PC-9 (cell line): Measurements from ENCODE around the gene NALCN. TPM values are rescaled to one million over a fixed set of nuclear protein-coding genes. Genes with fewer than 3 reads are reported as not detected.

Source experiments
- BruUV-seq: library from RNA; stranded (reverse); fragments of 400-500 nt; replicated peaks from 2 replicates; lab custom pipeline; 2021; lab: Mats Ljungman, UMichigan
- CTCF ChIA-PET: fragments of 300-600 bp; sonication (Branson Sonifier 250); formaldehyde crosslinking; loops from one replicate; lab custom pipeline; 2022; ENCODE audit warnings: antibody characterized with exemption; lab: Charles Lee
- POLR2A ChIA-PET: fragments of 300-600 bp; sonication (Branson Sonifier 250); formaldehyde crosslinking; loops from one replicate; lab custom pipeline; 2022; ENCODE audit warnings: antibody characterized with exemption; ENCODE audit not compliant: unreplicated experiment; lab: Charles Lee
- DNase-seq, 2 experiments: peaks; one replicate each; pipeline versions ENCODE4 v3.0.0 to v3.0.0-alpha.2; 2015 to 2022; ENCODE audit warnings: mixed read lengths in 1 of 2
- H2AFZ ChIP-seq: fragments of 200-600 bp; sonication (generic); 2 replicates; pipeline ENCODE4 v1.8.1; 2017; ENCODE audit warnings: antibody characterized with exemption
- H3F3A ChIP-seq: fragments of 200-600 bp; sonication (generic); 2 replicates; pipeline ENCODE4 v1.8.1; 2017; ENCODE audit warnings: antibody characterized with exemption, mild to moderate bottlenecking, low read depth; ENCODE audit not compliant: insufficient read depth
- H3K27ac ChIP-seq: fragments of 200-600 bp; sonication (generic); 2 replicates; pipeline ENCODE4 v1.6.1; 2016; ENCODE audit warnings: mixed run types
- H3K27me3 ChIP-seq: fragments of 200-600 bp; sonication (generic); 2 replicates; pipeline ENCODE4 v1.6.1; 2016; ENCODE audit warnings: low read depth, mixed run types; ENCODE audit not compliant: insufficient read depth
- H3K36me3 ChIP-seq: fragments of 200-600 bp; sonication (generic); 2 replicates; pipeline ENCODE4 v1.6.1; 2016; ENCODE audit warnings: low read depth, mixed run types
- H3K4me1 ChIP-seq: fragments of 200-600 bp; sonication (generic); replicated peaks from 2 replicates; pipeline ENCODE4 v1.6.1; 2016; ENCODE audit warnings: mixed run types; ENCODE audit not compliant: insufficient read depth
- H3K4me2 ChIP-seq: fragments of 200-600 bp; sonication (generic); 2 replicates; pipeline ENCODE4 v1.6.1; 2017; ENCODE audit warnings: mixed run types
- H3K4me3 ChIP-seq: fragments of 200-600 bp; sonication (generic); 2 replicates; pipeline ENCODE4 v1.6.1; 2016; ENCODE audit warnings: mixed run types
- H3K79me2 ChIP-seq: fragments of 200-600 bp; sonication (generic); 2 replicates; pipeline ENCODE4 v1.6.1; 2017; ENCODE audit warnings: low read depth, mixed run types
- H3K9me2 ChIP-seq: fragments of 200-600 bp; sonication (generic); 2 replicates; pipeline ENCODE4 v1.8.1; 2017; ENCODE audit warnings: mild to moderate bottlenecking; ENCODE audit not compliant: insufficient read depth
- H3K9me3 ChIP-seq: fragments of 200-600 bp; sonication (generic); 2 replicates; pipeline ENCODE4 v1.8.1; 2016; ENCODE audit warnings: low read depth; ENCODE audit not compliant: insufficient read depth
- H4K20me1 ChIP-seq: fragments of 200-600 bp; sonication (generic); 2 replicates; pipeline ENCODE4 v1.8.1; 2017; ENCODE audit not compliant: insufficient read depth
- CTCF ChIP-seq: fragments of 200-600 bp; sonication (generic); conservative IDR thresholded peaks from 2 replicates; pipeline ENCODE4 v1.6.1; 2017; ENCODE audit warnings: mixed run types, antibody characterized with exemption, mild to moderate bottlenecking, moderate library complexity
- EZH2 ChIP-seq: fragments of 200-600 bp; sonication (generic); IDR thresholded peaks from 2 replicates; pipeline ENCODE4 v1.8.0; 2017; ENCODE audit warnings: antibody characterized with exemption, low read depth
- intact Hi-C: fragments of 100-400 bp; cut with micrococcal nuclease; formaldehyde crosslinking; loops from one replicate; pipeline ENCODE4 v1.10.0; 2022; ENCODE audit not compliant: unreplicated experiment
- total RNA-seq: library from RNA; stranded (reverse); gene quantifications from 2 replicates; pipeline ENCODE4 v1.2.3, GENCODE V29; 2021

Gene NALCN
- total RNA-seq, 1 experiment from 2014 or later = 7.7 TPM

DNA sequence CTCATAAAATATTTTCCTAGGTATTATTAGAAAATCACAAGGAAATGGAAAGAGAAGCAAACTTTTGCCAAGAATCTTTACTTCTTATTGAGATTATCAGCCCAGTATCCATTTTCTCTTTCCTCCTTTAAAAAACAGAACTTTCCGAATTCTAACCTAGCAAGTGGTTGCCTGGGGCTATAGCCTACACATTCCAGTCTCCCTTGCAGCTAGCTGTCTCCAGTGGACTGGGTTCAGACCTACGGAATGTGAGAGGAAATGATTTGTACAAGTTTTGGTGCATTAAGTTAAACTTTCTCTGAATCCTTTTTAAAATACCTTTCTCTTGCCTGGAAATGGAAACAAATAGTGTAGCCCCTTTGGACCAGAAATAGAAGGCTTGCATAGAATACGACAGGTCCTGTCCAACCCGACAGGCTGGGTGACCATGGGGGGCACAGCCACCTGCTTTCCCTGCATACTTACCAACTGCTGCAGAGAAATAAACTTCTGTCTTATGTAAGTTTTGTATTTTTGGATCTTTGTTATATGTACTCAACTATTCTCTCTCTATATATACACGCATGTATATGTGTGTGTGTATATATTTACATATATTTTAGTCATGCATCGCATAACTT is 185.9 kb downstream of the NALCN start:
- CTCF ChIA-PET = no interaction called here
- H3K4me2 ChIP-seq = no peak overlapping the region
- DNase-seq = no peak
- H4K20me1 ChIP-seq = no peaks in the 10 kb centered on the region; the same call in 1 of the 2 replicates
- intact Hi-C loops = no loop called here
- POLR2A ChIA-PET = interaction anchor here (0.6 kb wide), 1 partner anchor 208 kb away, joined by 4 read pairs; no protein-coding TSS in a partner anchor
- TF ChIP-seq CTCF (no peak), EZH2 (no peak)
- no peaks in the 10 kb centered on the region for H3K9me2 ChIP-seq
- no peaks in the 10 kb centered on the region for H3K4me1 ChIP-seq
- H3K27me3 ChIP-seq = no peaks in the 10 kb centered on the region
- no peaks in the 10 kb centered on the region for H3K79me2 ChIP-seq
- no TSS peak for BruUV-seq
- H2AFZ ChIP-seq = no peak overlapping the region
- H3K9me3 ChIP-seq = no peaks in the 10 kb centered on the region
- no peak overlapping the region for H3K27ac ChIP-seq
- no peaks in the 10 kb centered on the region for H3F3A ChIP-seq
- no peaks in the 10 kb centered on the region for H3K36me3 ChIP-seq
- no peak overlapping the region for H3K4me3 ChIP-seq

DNA sequence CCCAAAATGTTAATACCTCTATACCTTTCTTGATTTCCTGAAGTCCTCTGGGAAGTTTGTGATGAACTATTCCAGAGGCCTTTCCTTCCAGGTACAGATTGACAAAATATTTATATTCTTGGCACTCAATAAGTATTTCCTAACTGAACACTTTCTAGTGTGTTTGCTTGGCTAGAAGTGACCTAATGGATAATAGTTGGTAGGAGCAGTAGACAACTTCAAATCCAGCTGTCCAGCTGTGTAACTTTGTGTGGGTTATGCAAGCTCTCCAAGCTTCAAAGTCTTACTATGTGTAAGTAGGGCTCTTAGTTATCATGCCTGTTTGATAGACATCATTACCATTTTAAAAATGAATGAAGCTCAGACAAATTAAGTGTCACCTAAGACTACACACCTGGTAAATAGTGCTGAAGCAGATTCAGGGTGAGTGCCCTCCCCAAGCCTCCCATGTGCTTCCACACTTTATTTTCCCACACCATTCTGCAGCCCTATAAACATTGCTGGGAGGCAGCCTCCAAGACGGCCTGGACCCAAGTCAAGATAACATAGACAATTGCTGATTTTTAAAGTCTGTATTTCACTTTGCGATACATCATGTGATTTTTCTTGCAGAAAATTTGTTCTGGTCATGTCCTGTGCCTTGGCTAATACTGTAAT is 196.6 kb downstream of the NALCN start:
- H3F3A ChIP-seq = no peaks in the 10 kb centered on the region
- H3K9me3 ChIP-seq = no peaks in the 10 kb centered on the region
- H4K20me1 ChIP-seq = no peaks in the 10 kb centered on the region
- H3K79me2 ChIP-seq = no peaks in the 10 kb centered on the region
- no peak for DNase-seq
- intact Hi-C loops = no loop called here
- H2AFZ ChIP-seq = no peak overlapping the region
- no peaks in the 10 kb centered on the region for H3K9me2 ChIP-seq
- TF ChIP-seq EZH2 = no peak
- no peak overlapping the region for H3K4me3 ChIP-seq
- H3K27ac ChIP-seq = no peak overlapping the region
- ChIA-PET POLR2A (interaction anchor here (0.7 kb wide), 1 partner anchor 79 kb away, joined by 4 read pairs; no protein-coding TSS in a partner anchor), CTCF (no interaction called here)
- H3K4me2 ChIP-seq = no peak overlapping the region
- no peaks in the 10 kb centered on the region for H3K36me3 ChIP-seq
- no TSS peak for BruUV-seq
- H3K27me3 ChIP-seq = no peaks in the 10 kb centered on the region
- 0 out of 2 replicates have a peak, but pooled peaks cover 6% of the 10 kb centered on the region for H3K4me1 ChIP-seq

DNA sequence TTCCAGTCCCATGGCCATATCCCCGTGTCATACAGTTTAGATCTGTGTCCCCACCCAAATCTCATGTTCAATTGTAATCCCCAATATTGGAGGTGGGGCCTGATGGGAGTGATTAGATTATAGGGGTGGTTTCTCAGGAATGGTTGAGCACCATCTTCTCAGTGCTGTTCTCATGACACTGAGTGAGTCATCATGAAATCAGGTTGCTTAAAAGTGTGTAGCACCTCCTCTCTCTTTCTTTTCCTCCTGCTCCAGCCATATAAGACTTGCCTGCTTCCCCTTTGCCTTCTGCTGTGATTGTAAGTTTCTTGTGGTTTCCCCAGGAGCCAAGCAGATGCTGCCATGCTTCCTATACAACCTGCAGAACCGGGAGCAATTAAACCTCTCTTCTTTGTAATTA is 197.8 kb downstream of the NALCN start:
- H4K20me1 ChIP-seq = no peaks in the 10 kb centered on the region
- no peak overlapping the region for H3K4me3 ChIP-seq
- no peak overlapping the region for H2AFZ ChIP-seq
- no peak for DNase-seq
- no peaks in the 10 kb centered on the region for H3K79me2 ChIP-seq
- H3F3A ChIP-seq = no peaks in the 10 kb centered on the region
- H3K27me3 ChIP-seq = no peaks in the 10 kb centered on the region
- H3K36me3 ChIP-seq = no peaks in the 10 kb centered on the region
- BruUV-seq = no TSS peak
- 0 out of 2 replicates have a peak, but pooled peaks cover 6% of the 10 kb centered on the region for H3K4me1 ChIP-seq
- intact Hi-C loops = no loop called here
- H3K4me2 ChIP-seq = no peak overlapping the region
- ChIA-PET CTCF (no interaction called here), POLR2A (no interaction called here)
- no peak overlapping the region for H3K27ac ChIP-seq
- H3K9me3 ChIP-seq = no peaks in the 10 kb centered on the region
- no peaks in the 10 kb centered on the region for H3K9me2 ChIP-seq
- TF ChIP-seq EZH2 = no peak

DNA sequence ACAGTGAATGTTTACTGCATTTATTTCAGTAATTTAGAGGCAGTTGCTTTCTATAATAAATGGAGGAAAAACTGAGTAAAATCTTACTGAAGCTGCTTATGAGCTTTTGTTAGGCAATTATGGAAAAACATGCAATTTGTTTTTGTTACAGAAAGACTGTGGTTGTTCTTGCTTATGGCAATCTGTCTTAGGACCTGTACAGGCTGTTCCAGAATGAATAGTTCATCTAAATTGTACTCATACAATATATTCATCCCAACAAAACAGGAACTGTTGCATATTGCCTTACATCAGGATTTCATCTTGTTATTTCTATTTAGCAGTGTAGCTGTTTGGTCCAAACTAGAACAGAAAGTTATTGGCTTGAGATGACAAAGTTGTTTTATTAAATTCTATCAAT is 199.2 kb downstream of the NALCN start:
- Histone ChIP-seq H3K36me3 (no peaks in the 10 kb centered on the region), H2AFZ (no peak overlapping the region), H3K4me3 (no peak overlapping the region), H3K9me3 (0 out of 2 replicates have a peak, but pooled peaks cover 3% of the 10 kb centered on the region), H3F3A (no peaks in the 10 kb centered on the region), H3K4me2 (no peak overlapping the region), H3K9me2 (no peaks in the 10 kb centered on the region), H4K20me1 (no peaks in the 10 kb centered on the region), H3K4me1 (peaks cover 6% of the 10 kb centered on the region; the same call in 1 of the 2 replicates), H3K27me3 (no peaks in the 10 kb centered on the region), H3K27ac (no peak overlapping the region), H3K79me2 (no peaks in the 10 kb centered on the region)
- DNase-seq = no peak
- BruUV-seq = no TSS peak
- ChIA-PET CTCF (no interaction called here), POLR2A (no interaction called here)
- intact Hi-C loops = no loop called here
- TF ChIP-seq CTCF = no peak
- no peak for TF ChIP-seq EZH2
